ENCODE results near the gene ZP3. TPM values are rescaled to one million over a fixed set of nuclear protein-coding genes. Genes with fewer than 3 reads are reported as not detected.

ZP3 gene
- 1.5 and 3.9 TPM in 2 replicates for total RNA-seq

DNA sequence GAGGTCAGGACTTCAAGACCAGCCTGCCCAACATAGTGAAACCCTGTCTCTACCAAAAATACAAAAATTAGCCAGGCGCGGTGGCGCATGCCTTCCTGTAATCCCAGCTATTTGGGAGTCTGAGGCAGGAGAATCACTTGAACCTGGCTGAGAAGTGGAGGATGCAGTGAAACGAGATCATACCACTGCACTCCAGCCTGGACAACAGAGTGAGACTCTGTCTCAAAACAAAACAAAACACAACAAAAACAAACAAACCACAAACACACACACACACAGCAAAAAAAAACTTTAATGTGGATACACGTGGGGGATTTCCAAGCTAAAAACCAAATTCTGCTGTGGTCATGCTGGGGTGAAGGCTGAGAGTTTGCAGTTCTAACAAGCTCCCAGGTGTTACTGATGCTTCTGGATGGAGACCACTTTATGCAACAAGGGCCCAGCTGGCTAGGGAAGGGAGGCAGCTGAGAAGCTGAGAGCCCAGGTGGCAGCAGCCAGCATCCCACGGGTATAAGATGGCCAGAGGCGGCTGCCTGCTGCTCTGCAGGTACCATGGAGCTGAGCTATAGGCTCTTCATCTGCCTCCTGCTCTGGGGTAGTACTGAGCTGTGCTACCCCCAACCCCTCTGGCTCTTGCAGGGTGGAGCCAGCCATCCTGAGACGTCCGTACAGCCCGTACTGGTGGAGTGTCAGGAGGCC, at the start of gene ZP3:
TSS of gene ZP3 (plus strand) at position 538 of the 699 bp plus-strand sequence. CDS start at position 553, 15 bp downstream.

DNA sequence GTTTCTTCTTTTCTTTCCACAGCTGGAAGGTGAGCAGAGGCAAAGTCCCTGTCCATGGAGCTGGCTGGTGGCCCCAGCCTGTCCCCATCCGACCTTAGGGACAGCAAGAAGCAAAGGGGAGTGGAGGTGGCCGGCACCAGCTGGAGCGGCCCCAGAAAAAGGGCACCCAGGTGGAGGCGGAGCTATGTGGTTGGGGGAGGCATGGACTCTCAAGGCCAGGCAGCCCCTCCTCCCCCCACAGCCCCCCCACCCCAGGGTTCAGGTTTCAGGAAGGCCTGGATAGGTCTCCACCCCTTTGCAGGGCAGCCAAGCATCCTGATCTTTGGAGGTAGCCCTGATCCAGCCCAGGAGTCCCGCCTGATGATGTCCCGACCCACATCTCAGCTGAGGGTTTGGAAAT, 15.2 kb upstream of the ZP3 start, which contains the start of gene SSC4D:
TSS of gene SSC4D (minus strand) at position 161 of the 400 bp plus-strand sequence. CDS start 5,258 bp downstream, outside the sequence.

DNA sequence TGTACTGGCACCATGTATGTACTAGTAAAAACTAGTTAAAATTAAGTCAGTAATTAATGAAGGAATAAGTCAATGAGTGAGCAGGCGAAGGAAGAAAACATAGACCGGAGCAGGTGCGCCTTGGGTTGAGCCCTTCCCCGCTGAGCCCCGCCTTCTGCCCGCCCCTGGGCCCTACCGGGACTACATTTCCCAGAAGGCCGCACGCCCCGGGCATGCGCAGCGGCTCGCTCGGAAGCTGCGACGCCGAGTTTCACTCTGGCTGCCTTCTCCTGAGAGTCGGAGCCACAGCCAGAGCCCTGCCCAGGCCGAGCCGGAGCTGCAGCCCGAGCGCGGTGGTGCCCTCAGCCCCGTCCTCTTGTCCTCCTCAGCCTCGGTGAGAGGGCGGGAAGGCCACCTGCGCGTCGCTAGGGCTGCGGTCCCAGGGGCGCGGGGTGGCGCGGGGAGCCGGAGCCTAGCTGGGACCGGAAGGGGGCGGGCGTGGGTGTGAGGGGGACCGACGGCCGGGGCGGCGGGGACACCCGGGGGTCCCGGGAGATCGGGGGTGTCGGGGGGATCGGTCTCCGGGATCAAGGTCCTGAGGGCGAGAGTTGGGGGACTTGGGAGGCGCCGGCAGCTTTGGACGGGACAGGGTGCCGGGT, 36.8 kb downstream of the ZP3 start, which contains the start of gene DTX2:
TSS of gene DTX2 (plus strand) at position 246 of the 638 bp plus-strand sequence. CDS start 18,801 bp downstream, outside the sequence.

Other genes starting within 250 kb of the ZP3 start
- gene SRRM3, start 223.1 kb upstream of the ZP3 start, total RNA-seq = 0.13 and 0.16 TPM in 2 replicates
- 511 and 631 TPM in 2 replicates for gene HSPB1, start 122.3 kb upstream of the ZP3 start, total RNA-seq
- gene YWHAG, start 66.0 kb upstream of the ZP3 start, total RNA-seq = 56.7 and 71.5 TPM in 2 replicates
- gene SSC4D, start 15.3 kb upstream of the ZP3 start, total RNA-seq = 3.1 and 21.9 TPM in 2 replicates
- gene DTX2, start 36.8 kb downstream of the ZP3 start, total RNA-seq = 15.5 and 15.6 TPM in 2 replicates
- gene UPK3B, start 85.6 kb downstream of the ZP3 start, total RNA-seq = 0.98 and 39.7 TPM in 2 replicates
- not detected in 2 replicates for gene SPDYE16, start 118.3 kb downstream of the ZP3 start, total RNA-seq
- 2.6 and 6.7 TPM in 2 replicates for gene POMZP3, start 202.3 kb downstream of the ZP3 start, total RNA-seq